H1 (cell line): ENCODE measurements around the gene IL6R. TPM values are rescaled to one million over a fixed set of nuclear protein-coding genes. Genes with fewer than 3 reads are reported as not detected.

ENCODE experiments used
- CTCF ChIA-PET: fragments of 300-600 bp; sonication (Branson Sonifier 250); formaldehyde crosslinking; loops from one replicate; lab custom pipeline; 2021; ENCODE audit not compliant: partially characterized antibody; lab: Charles Lee
- POLR2A ChIA-PET: fragments of 300-600 bp; sonication (Branson Sonifier 250); formaldehyde crosslinking; loops from one replicate; lab custom pipeline; 2021; ENCODE audit warnings: inconsistent platforms; ENCODE audit not compliant: partially characterized antibody; lab: Charles Lee
- DNase-seq, 2 experiments: peaks; one replicate each; pipeline versions ENCODE4 v3.0.0 to v3.0.0-alpha.2; 2010 to 2022; ENCODE audit warnings: low spot score in 2 of 2, low read depth in 1 of 2, mixed read lengths in 1 of 2
- FAIRE-seq: peaks from 2 replicates; lab custom pipeline; 2011; peaks lifted over from hg19 to GRCh38; lab: Jason Lieb, UNC
- H2AFZ ChIP-seq: 2 replicates; pipeline ENCODE4 v1.8.1; 2012; ENCODE audit warnings: low read length, inconsistent platforms
- H2AK5ac ChIP-seq: 2 replicates; pipeline ENCODE4 v1.6.1; 2013; ENCODE audit warnings: low read depth, low read length
- H2BK120ac ChIP-seq: replicated peaks from 2 replicates; pipeline ENCODE3; 2013; ENCODE audit warnings: low read depth, low read length, inconsistent platforms
- H2BK12ac ChIP-seq: 2 replicates; pipeline ENCODE4 v1.6.1; 2013; ENCODE audit warnings: low read depth, low read length
- H2BK15ac ChIP-seq: 2 replicates; pipeline ENCODE4 v1.6.1; 2013; ENCODE audit warnings: low read length
- H2BK20ac ChIP-seq: 2 replicates; pipeline ENCODE4 v1.6.1; 2013; ENCODE audit warnings: low read length
- H2BK5ac ChIP-seq: 2 replicates; pipeline ENCODE4 v1.6.1; 2013; ENCODE audit warnings: low read depth, low read length
- H3K14ac ChIP-seq: 2 replicates; pipeline ENCODE4 v1.6.1; 2013; ENCODE audit warnings: inconsistent platforms; ENCODE audit not compliant: insufficient read length
- H3K18ac ChIP-seq: 2 replicates; pipeline ENCODE4 v1.6.1; 2013; ENCODE audit warnings: low read length; ENCODE audit errors: extremely low read depth
- H3K23ac ChIP-seq: 2 replicates; pipeline ENCODE4 v1.6.1; 2013; ENCODE audit warnings: inconsistent platforms; ENCODE audit not compliant: insufficient read length
- H3K23me2 ChIP-seq: 2 replicates; pipeline ENCODE4 v1.6.1; 2013; ENCODE audit warnings: low read depth, low read length
- H3K27ac ChIP-seq: 2 replicates; pipeline ENCODE4 v1.6.1; 2011; ENCODE audit warnings: low read depth, low read length, inconsistent platforms
- H3K27me3 ChIP-seq, 4 experiments: replicated peaks in 1 of 4; 1 replicate in 1 of 4; 2 replicates in 3 of 4; pipeline versions ENCODE4 v1.6.1 to v1.8.1; 2011 to 2013; ENCODE audit warnings: low read length in 3 of 4, mild to moderate bottlenecking in 3 of 4, inconsistent platforms in 2 of 4, mixed read lengths in 2 of 4, moderate library complexity in 1 of 4; ENCODE audit not compliant: control insufficient read depth in 3 of 4, insufficient read depth in 3 of 4; ENCODE audit errors: extremely low read depth in 1 of 4
- H3K36me3 ChIP-seq, 4 experiments: 2 replicates each; pipeline versions ENCODE4 v1.6.1 to v1.8.1; 2011 to 2013; ENCODE audit warnings: mild to moderate bottlenecking in 4 of 4, low read length in 3 of 4, moderate library complexity in 2 of 4, control low read depth in 1 of 4, inconsistent platforms in 1 of 4; ENCODE audit not compliant: insufficient read depth in 4 of 4, control insufficient read depth in 2 of 4
- H3K4ac ChIP-seq: replicated peaks from 2 replicates; pipeline ENCODE3; 2013; ENCODE audit warnings: low read length, low read depth, mixed read lengths, inconsistent platforms; ENCODE audit not compliant: insufficient read length
- H3K4me1 ChIP-seq, 4 experiments: replicated peaks in 1 of 4; 1 replicate in 1 of 4; 2 replicates in 3 of 4; pipeline versions ENCODE4 v1.6.1 to v1.8.1; 2011 to 2013; ENCODE audit warnings: low read length in 3 of 4, inconsistent platforms in 2 of 4, mixed read lengths in 1 of 4; ENCODE audit not compliant: insufficient read depth in 4 of 4, control insufficient read depth in 3 of 4
- H3K4me2 ChIP-seq, 2 experiments: 2 replicates each; pipeline versions ENCODE4 v1.6.1 to v1.8.1; 2011 to 2013; ENCODE audit warnings: low read depth in 2 of 2, low read length in 2 of 2, control low read depth in 1 of 2, inconsistent platforms in 1 of 2, mild to moderate bottlenecking in 1 of 2; ENCODE audit not compliant: insufficient read depth in 1 of 2
- H3K4me3 ChIP-seq, 4 experiments: fragments of 200-600, 300-600 bp in 1 of 4; sonication (generic), shearing (Covaris generic), sonication (Bioruptor Twin) in 1 of 4; 2 replicates each; pipeline versions ENCODE4 v1.5.1 to v1.8.1; 2011 to 2016; ENCODE audit warnings: low read length in 4 of 4, low read depth in 3 of 4, control low read depth in 2 of 4, inconsistent platforms in 2 of 4, mild to moderate bottlenecking in 2 of 4, mixed read lengths in 1 of 4, moderate library complexity in 1 of 4; ENCODE audit not compliant: insufficient read depth in 2 of 4; ENCODE audit errors: extremely low read depth in 1 of 4
- H3K56ac ChIP-seq: replicated peaks from 2 replicates; pipeline ENCODE3; 2013; ENCODE audit warnings: low read depth, mild to moderate bottlenecking, mixed read lengths, low read length, inconsistent platforms; ENCODE audit not compliant: insufficient read length
- H3K79me1 ChIP-seq: 2 replicates; pipeline ENCODE4 v1.6.1; 2013; ENCODE audit warnings: low read depth, low read length, control low read depth
- H3K79me2 ChIP-seq, 2 experiments: 2 replicates each; pipeline versions ENCODE4 v1.6.1 to v1.8.1; 2012 to 2013; ENCODE audit warnings: low read length in 2 of 2, mild to moderate bottlenecking in 2 of 2, inconsistent platforms in 1 of 2; ENCODE audit not compliant: insufficient read depth in 2 of 2, control insufficient read depth in 1 of 2
- H3K9ac ChIP-seq, 4 experiments: replicated peaks in 1 of 4; 1 replicate in 1 of 4; 2 replicates in 3 of 4; pipeline versions ENCODE4 v1.6.1 to v1.8.1; 2011 to 2013; ENCODE audit warnings: low read depth in 3 of 4, low read length in 3 of 4, control low read depth in 2 of 4, mild to moderate bottlenecking in 2 of 4, moderate library complexity in 2 of 4, inconsistent platforms in 1 of 4; ENCODE audit errors: extremely low read depth in 1 of 4
- H3K9me3 ChIP-seq, 2 experiments: 2 replicates each; pipeline versions ENCODE4 v1.6.1 to v1.8.1; 2012 to 2013; ENCODE audit warnings: mild to moderate bottlenecking in 2 of 2, moderate library complexity in 2 of 2, control low read depth in 1 of 2, inconsistent platforms in 1 of 2, low read depth in 1 of 2, low read length in 1 of 2, mixed read lengths in 1 of 2; ENCODE audit not compliant: insufficient read depth in 2 of 2
- H4K20me1 ChIP-seq, 2 experiments: replicated peaks in 1 of 2; 2 replicates each; pipeline versions ENCODE3 to v1.8.1; 2011 to 2013; ENCODE audit warnings: inconsistent platforms in 2 of 2, low read length in 2 of 2, mild to moderate bottlenecking in 1 of 2; ENCODE audit not compliant: insufficient read depth in 2 of 2, control insufficient read depth in 1 of 2
- H4K5ac ChIP-seq: 2 replicates; pipeline ENCODE4 v1.6.1; 2013; ENCODE audit warnings: low read length, low read depth, mixed read lengths, inconsistent platforms; ENCODE audit not compliant: insufficient read length
- H4K8ac ChIP-seq: 2 replicates; pipeline ENCODE4 v1.8.0; 2013; ENCODE audit warnings: mild to moderate bottlenecking, moderate library complexity, low read length, inconsistent platforms; ENCODE audit not compliant: insufficient read depth; ENCODE audit errors: extremely low read depth
- H4K91ac ChIP-seq: replicated peaks from 2 replicates; pipeline ENCODE3; 2013; ENCODE audit warnings: low read length, mixed read lengths, inconsistent platforms; ENCODE audit not compliant: insufficient read length
- BCL11A ChIP-seq, 2 experiments: IDR thresholded peaks; one replicate each; pipeline ENCODE4 v1.6.1; 2011; ENCODE audit warnings: low read depth in 2 of 2, low read length in 2 of 2, mild to moderate bottlenecking in 2 of 2
- CHD1 ChIP-seq: IDR thresholded peaks from 2 replicates; pipeline ENCODE4 v1.6.1; 2012; ENCODE audit warnings: low read depth, low read length, improper control_type of control experiment
- JUN ChIP-seq: IDR thresholded peaks from 2 replicates; pipeline ENCODE4 v1.6.1; 2011; ENCODE audit warnings: low read depth, mild to moderate bottlenecking, improper control_type of control experiment, low read length
- POLR2AphosphoS5 ChIP-seq: IDR thresholded peaks from 2 replicates; pipeline ENCODE4 v1.6.1; 2011; ENCODE audit warnings: low read depth, low read length
- RAD21 ChIP-seq, 2 experiments: IDR thresholded peaks in 1 of 2; conservative IDR thresholded peaks in 1 of 2; 2 replicates each; pipeline ENCODE4 v1.6.1; 2011; ENCODE audit warnings: low read depth in 2 of 2, low read length in 2 of 2, improper control_type of control experiment in 1 of 2, inconsistent platforms in 1 of 2, mild to moderate bottlenecking in 1 of 2, moderate library complexity in 1 of 2
- SRF ChIP-seq: IDR thresholded peaks from 2 replicates; pipeline ENCODE4 v1.6.1; 2011; ENCODE audit warnings: mild to moderate bottlenecking, low read depth, low read length, moderate library complexity
- TAF7 ChIP-seq: optimal IDR thresholded peaks from 2 replicates; pipeline ENCODE3; 2011; ENCODE audit warnings: low read depth, mild to moderate bottlenecking, inconsistent platforms, low read length, moderate library complexity, borderline replicate concordance
- WGBS, 2 experiments: shearing (Covaris generic) in 1 of 2; methylation state at CpG; one replicate each; pipeline versions ENCODE4 v1.1.6 to v1.1.7; 2013 to 2015; ENCODE audit warnings: low lambda C conversion rate in 2 of 2, mixed read lengths in 2 of 2, inconsistent platforms in 1 of 2, low coverage in 1 of 2, missing lambda C conversion rate in 1 of 2; ENCODE audit not compliant: insufficient replicate concordance in 2 of 2, insufficient coverage in 1 of 2, insufficient read length in 1 of 2; ENCODE audit errors: extremely low coverage in 1 of 2, missing lambda C conversion rate in 1 of 2; 5-methylcytosine and 5-hydroxymethylcytosine counted together
- polyA plus RNA-seq, 7 experiments: library from polyadenylated mRNA; depleted of rRNA in 3 of 7; stranded (reverse) in 5 of 7; unstranded in 2 of 7; fragments of >200 nt in 5 of 7; fragments of 200-250 nt in 2 of 7; gene quantifications; 1 replicate in 5 of 7; 2 replicates in 1 of 7; 4 replicates in 1 of 7; pipeline versions ENCODE4 v1.2.1 to v1.2.3, GENCODE V29; 2011 to 2013; ENCODE audit warnings: missing spikeins in 2 of 7, mixed read lengths in 2 of 7
- total RNA-seq: library from RNA; stranded (reverse); fragmentation: NEBNext Ultra II Directional; extraction: Animal tissue kit (Norgen Biotek cat#: 25700); gene quantifications from 2 replicates; pipeline ENCODE4 v1.2.1, GENCODE V29; 2021
- TF ChIP-seq, protein P1 (sequence below): IDR thresholded peaks from 2 replicates; pipeline ENCODE4 v1.6.1; 2012; ENCODE audit warnings: inconsistent platforms

The IL6R gene
- total and polyA plus RNA-seq, 2 of the 8 experiments (the other 6 are each of a cell fraction or from before 2014, with no cell fraction given), result 2.3 to 3.0 TPM

- peak in 1 of 2 experiments; percentile 72 for DNase-seq
- H3K9ac ChIP-seq, result no peak overlapping the region
- H3K79me1 ChIP-seq, result no peaks in the 10 kb centered on the region
- CTCF ChIA-PET, result interaction anchor here (0.7 to 3.2 kb wide), 20 partner anchors 8 to 149 kb away, joined by 3 to 27 read pairs (median 4); no protein-coding TSS in a partner anchor
- no peak overlapping the region for H3K14ac ChIP-seq
- H3K23ac ChIP-seq, result no peak overlapping the region
- no peaks in the 10 kb centered on the region for H3K36me3 ChIP-seq
- no peaks in the 10 kb centered on the region for H3K79me2 ChIP-seq
- no peak overlapping the region for H4K5ac ChIP-seq
- no peaks in the 10 kb centered on the region for H3K9me3 ChIP-seq
- peaks cover 4% of the 10 kb centered on the region; the same call in 1 of the 2 replicates for H3K23me2 ChIP-seq
- no peak overlapping the region for H2BK120ac ChIP-seq
- H3K27me3 ChIP-seq, result no peaks in the 10 kb centered on the region; a peak in 1 of 7 replicates
- peak overlapping the region; percentile 77; the same call in 1 of the 2 replicates for H2AFZ ChIP-seq
- no peak overlapping the region for H2AK5ac ChIP-seq
- 0 out of 2 replicates have a peak overlapping the region, but pooled peaks have one; percentile 60 for H2BK12ac ChIP-seq
- no peak overlapping the region for H3K4ac ChIP-seq
- H2BK15ac ChIP-seq, result no peak overlapping the region
- no peak overlapping the region for H3K4me3 ChIP-seq
- no peak for FAIRE-seq
- no peak overlapping the region; the same call in 1 of the 2 replicates for H3K18ac ChIP-seq
- no peak overlapping the region for H3K4me2 ChIP-seq
- H3K56ac ChIP-seq, result no peak overlapping the region
- 0 out of 2 replicates have a peak overlapping the region, but pooled peaks have one; percentile 34 for H2BK20ac ChIP-seq
- no peaks in the 10 kb centered on the region for H4K20me1 ChIP-seq
- WGBS, 2 experiments, result 85% methylated on average over 13 of the region's 13 CpGs; no CpG with 5 or more reads in 1 of the 2 experiments
- H3K27ac ChIP-seq, result no peak overlapping the region
- H4K91ac ChIP-seq, result no peak overlapping the region
- peaks cover 0 to 4% (median 0%) of the 10 kb centered on the region in 4 experiments; a peak in 2 of 7 replicates for H3K4me1 ChIP-seq
- H4K8ac ChIP-seq, result no peak overlapping the region
- POLR2A ChIA-PET, result interaction anchor here (1.1 kb wide), 1 partner anchor 91 kb away, joined by 3 read pairs; no protein-coding TSS in a partner anchor
- H2BK5ac ChIP-seq, result peak overlapping the region; percentile 60; the same call in 1 of the 2 replicates
- no peak for TF ChIP-seq POLR2AphosphoS5
- TF ChIP-seq TAF7, result no peak
- TF ChIP-seq CHD1, result no peak
- no peak for TF ChIP-seq BCL11A (IDR thresholded peaks at IDR 0.05; ENCODE audit: low read depth in 2 of 2, low read length in 2 of 2)
- TF ChIP-seq RAD21 (IDR thresholded peaks at IDR 0.05 in 1 of 2, conservative IDR thresholded peaks at IDR 0.05 in 1 of 2; ENCODE audit: low read depth in 2 of 2, low read length in 2 of 2), result peak; percentile 36 to 59
- TF ChIP-seq, protein P1, sequence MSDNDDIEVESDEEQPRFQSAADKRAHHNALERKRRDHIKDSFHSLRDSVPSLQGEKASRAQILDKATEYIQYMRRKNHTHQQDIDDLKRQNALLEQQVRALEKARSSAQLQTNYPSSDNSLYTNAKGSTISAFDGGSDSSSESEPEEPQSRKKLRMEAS, result no peak
- TF ChIP-seq JUN, result no peak
- TF ChIP-seq SRF, result no peak
Observed at GRCh38 chr1:154442006-154442740, 37.0 kb downstream of the IL6R start.
